Thoracic aorta (tissue), 2 donors: ENCODE data around the gene HOXD4. TPM values are rescaled to one million over a fixed set of nuclear protein-coding genes. Genes with fewer than 3 reads are reported as not detected.

ENCODE experiments used
- ATAC-seq: fragments of 150-250 bp; one replicate; pipeline ENCODE4 v1.8.0; 2017; ENCODE audit warnings: low read depth; ENCODE audit not compliant: insufficient number of reproducible peaks, low FRiP score
- DNase-seq: peaks from one replicate; pipeline ENCODE4 v3.0.0-alpha.2; 2020; ENCODE audit warnings: low spot score
- H3K27ac ChIP-seq, 2 donors: fragments of 200-600 bp; sonication (generic); 1 replicate in 1 of 2; 2 replicates in 1 of 2; pipeline ENCODE4 v1.5.1; 2016; ENCODE audit warnings: mild to moderate bottlenecking in 2 of 2, moderate library complexity in 2 of 2
- H3K27me3 ChIP-seq: fragments of 200-600 bp; sonication (generic); replicated peaks from 2 replicates; pipeline ENCODE4 v1.6.0; 2016; ENCODE audit warnings: mild to moderate bottlenecking; ENCODE audit not compliant: insufficient read depth
- H3K36me3 ChIP-seq: fragments of 200-600 bp; sonication (generic); one replicate; pipeline ENCODE4 v1.5.1; 2016
- H3K4me1 ChIP-seq, 2 donors: fragments of 200-600 bp; sonication (generic); 1 replicate in 1 of 2; 2 replicates in 1 of 2; pipeline versions ENCODE4 v1.5.1 to v1.6.0; 2016; ENCODE audit warnings: low read depth in 2 of 2, mild to moderate bottlenecking in 1 of 2; ENCODE audit not compliant: control insufficient read depth in 1 of 2
- H3K4me3 ChIP-seq: fragments of 200-600 bp; sonication (generic); 2 replicates; pipeline ENCODE4 v1.5.1; 2016; ENCODE audit warnings: mild to moderate bottlenecking
- H3K9me3 ChIP-seq: fragments of 200-600 bp; sonication (generic); 2 replicates; pipeline ENCODE4 v1.5.1; 2016
- total RNA-seq, 2 donors: library from RNA; depleted of rRNA; stranded (reverse); fragments of >200 nt; gene quantifications; one replicate each; pipeline versions ENCODE4 v1.1.0 to v1.2.3, GENCODE V29; 2016
- TF ChIP-seq, protein P1 (sequence below): fragments of 200-600 bp; sonication (generic); IDR thresholded peaks from one replicate; pipeline ENCODE4 v1.5.1; 2019; ENCODE audit warnings: antibody characterized with exemption

HOXD4 gene
- total RNA-seq, 2 donors from 2014 or later, result 4.8 to 9.3 TPM

DNA sequence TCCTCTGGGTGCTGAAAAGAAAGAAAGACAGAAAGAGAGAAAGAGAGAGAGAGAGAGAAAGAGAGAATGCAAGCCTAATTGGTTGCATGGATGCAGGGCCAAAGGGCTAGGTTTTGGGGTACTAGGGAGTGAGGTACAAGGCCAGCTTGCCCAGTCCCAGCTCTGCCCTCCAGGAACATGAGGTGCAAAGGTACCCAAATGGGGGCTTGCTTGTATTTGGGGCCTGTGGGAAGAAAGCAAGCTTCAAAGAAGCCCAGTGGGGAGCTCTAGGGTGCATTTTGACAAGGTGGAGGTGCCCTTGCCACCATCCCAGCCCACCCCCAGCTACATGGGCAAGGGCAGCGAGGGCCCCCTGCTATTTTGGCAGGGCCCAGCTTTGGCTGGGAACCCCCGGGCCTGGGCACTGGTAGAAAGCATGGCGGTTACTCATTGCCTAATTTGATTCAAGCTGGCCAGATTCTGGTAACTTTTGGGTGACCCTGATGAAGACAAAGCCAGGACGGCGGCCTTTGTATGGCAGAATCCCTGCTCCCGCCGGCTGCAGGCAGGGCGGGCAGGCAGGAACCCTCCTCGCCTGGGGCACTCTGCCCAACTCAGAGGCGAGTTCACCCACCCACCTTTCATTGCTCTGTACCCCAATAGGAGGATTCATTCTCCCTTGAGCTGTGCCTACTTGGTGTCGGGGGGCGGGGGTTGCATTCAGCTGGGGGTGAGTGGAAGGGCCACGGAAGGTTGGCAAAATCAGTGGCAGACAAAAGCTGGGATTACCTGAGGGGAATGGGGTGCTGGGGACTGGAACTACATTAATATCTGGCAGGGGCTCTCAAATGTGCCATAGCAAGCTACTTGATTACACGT lies 537 bp upstream of the HOXD4 start:
- Histone ChIP-seq H3K27ac (no peak overlapping the region), H3K4me3 (no peak overlapping the region), H3K27me3 (no peaks in the 10 kb centered on the region), H3K36me3 (peaks cover 14% of the 10 kb centered on the region), H3K4me1 (no peaks in the 10 kb centered on the region), H3K9me3 (no peaks in the 10 kb centered on the region)
- ATAC-seq, result no peak
- DNase-seq, result no peak
- TF ChIP-seq, protein P1, sequence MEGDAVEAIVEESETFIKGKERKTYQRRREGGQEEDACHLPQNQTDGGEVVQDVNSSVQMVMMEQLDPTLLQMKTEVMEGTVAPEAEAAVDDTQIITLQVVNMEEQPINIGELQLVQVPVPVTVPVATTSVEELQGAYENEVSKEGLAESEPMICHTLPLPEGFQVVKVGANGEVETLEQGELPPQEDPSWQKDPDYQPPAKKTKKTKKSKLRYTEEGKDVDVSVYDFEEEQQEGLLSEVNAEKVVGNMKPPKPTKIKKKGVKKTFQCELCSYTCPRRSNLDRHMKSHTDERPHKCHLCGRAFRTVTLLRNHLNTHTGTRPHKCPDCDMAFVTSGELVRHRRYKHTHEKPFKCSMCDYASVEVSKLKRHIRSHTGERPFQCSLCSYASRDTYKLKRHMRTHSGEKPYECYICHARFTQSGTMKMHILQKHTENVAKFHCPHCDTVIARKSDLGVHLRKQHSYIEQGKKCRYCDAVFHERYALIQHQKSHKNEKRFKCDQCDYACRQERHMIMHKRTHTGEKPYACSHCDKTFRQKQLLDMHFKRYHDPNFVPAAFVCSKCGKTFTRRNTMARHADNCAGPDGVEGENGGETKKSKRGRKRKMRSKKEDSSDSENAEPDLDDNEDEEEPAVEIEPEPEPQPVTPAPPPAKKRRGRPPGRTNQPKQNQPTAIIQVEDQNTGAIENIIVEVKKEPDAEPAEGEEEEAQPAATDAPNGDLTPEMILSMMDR, result no peak

DNA sequence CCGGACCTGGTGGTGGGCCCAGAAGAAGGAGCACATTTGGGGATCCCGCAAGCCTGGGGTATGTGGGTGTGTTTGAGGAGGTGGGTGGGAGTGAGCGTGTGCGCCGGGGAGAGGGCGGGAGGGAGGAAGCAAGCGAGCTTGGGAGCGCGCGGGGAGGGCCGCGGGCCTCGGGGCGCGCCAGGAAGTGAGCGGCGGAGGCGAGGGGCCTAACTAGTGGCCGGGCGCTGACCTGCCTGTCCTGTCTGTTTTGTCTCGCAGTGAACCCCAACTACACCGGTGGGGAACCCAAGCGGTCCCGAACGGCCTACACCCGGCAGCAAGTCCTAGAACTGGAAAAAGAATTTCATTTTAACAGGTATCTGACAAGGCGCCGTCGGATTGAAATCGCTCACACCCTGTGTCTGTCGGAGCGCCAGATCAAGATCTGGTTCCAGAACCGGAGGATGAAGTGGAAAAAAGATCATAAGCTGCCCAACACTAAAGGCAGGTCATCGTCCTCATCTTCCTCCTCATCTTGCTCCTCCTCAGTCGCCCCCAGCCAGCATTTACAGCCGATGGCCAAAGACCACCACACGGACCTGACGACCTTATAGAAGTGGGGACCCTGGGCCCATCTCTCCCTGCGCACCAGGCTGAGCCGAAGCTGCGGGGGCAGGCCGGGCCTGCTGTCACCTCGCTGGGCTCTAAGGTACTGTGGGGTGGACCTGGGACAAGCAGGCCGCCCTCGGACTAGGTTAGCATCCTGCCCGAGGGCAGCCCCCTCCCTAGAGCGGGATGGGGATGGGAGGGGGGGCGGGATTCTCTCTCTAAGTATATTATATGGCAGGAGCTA lies 1.2 kb downstream of the HOXD4 start:
- no peaks in the 10 kb centered on the region for H3K27me3 ChIP-seq
- ATAC-seq (no peak), DNase-seq (no peak)
- no peak overlapping the region for H3K27ac ChIP-seq
- TF ChIP-seq, protein P1, result no peak
- H3K9me3 ChIP-seq, result no peaks in the 10 kb centered on the region
- peaks cover 14% of the 10 kb centered on the region for H3K36me3 ChIP-seq
- no peaks in the 10 kb centered on the region for H3K4me1 ChIP-seq
- H3K4me3 ChIP-seq, result no peak overlapping the region

DNA sequence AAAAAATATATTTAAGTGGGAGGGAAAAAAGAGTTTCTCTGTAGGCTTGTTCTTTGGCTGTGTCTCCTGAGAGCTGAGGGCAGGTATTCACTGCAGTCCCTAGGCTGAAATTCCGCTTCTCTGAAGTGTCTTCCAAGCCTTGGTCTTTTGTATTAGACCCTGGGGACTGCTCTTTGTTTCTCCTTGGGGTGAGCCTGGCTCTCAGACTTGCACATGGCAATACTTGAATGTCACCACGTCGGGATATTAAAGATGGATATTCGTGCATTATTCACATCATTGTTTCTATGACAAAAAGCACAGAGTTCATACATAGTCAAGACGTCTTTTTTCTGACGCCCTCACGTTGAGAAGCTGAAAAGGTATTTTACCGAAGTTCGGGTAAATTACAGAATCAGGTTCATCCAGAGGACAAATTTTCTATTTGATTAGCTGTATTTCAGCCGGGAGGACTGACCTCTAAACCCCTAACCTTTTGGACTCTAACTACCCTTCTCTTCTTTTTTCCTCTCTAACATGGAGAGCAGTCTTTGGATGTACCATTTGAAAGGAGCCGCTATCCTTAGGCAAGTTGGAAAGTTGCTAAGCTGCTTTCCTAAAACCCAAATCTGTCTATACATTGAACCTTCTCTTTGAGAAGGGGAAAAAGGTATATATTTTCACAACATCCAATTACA lies 3.4 kb downstream of the HOXD4 start:
- H3K4me3 ChIP-seq, result no peak overlapping the region
- no peaks in the 10 kb centered on the region for H3K27me3 ChIP-seq
- TF ChIP-seq, protein P1, result no peak
- no peak for DNase-seq
- H3K4me1 ChIP-seq, result peaks cover 3 to 5% of the 10 kb centered on the region in 2 donors
- H3K36me3 ChIP-seq, result peaks cover 14% of the 10 kb centered on the region
- no peak overlapping the region for H3K27ac ChIP-seq
- no peak for ATAC-seq
- no peaks in the 10 kb centered on the region for H3K9me3 ChIP-seq

DNA sequence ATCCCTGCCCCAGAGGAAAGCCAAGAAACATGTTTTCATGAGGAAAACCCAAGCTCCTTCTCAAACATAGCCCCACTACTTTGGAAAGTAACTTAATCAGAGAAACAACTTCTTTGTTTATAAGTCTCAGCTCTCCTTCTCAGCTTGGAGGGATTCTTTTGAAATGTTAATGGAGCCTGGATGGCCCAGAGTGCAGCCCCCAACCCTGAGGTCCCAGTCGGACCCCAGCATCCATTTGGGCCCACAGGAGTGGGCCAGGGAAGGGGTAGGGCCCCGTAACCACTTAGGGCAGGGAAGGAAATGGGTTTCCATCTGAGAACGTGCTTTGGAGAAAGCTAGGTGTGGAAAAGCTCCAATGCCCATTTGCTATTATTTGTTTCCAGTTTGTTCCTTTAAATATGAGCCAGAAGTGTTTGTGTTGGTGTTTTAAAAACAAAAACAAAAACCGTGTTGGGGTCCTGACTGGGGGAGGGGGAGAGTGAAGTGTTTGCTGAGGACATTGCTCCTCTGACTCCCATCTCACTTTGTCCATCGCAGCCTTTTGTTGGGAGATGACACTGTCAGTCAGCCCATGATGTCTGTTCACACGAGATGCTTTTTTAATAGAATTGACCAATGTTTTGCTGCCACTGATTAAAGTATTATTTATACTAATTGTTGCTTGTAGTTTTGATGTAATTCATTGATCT lies 4.2 kb downstream of the HOXD4 start:
- ATAC-seq (no peak), DNase-seq (no peak)
- TF ChIP-seq, protein P1, result no peak
- Histone ChIP-seq H3K27me3 (no peaks in the 10 kb centered on the region), H3K9me3 (no peaks in the 10 kb centered on the region), H3K4me3 (no peak overlapping the region), H3K4me1 (peaks cover 3 to 13% of the 10 kb centered on the region in 2 donors), H3K36me3 (peaks cover 9% of the 10 kb centered on the region), H3K27ac (no peak overlapping the region)
